HepG2 (cell line): Measurements from ENCODE around the gene GNAS. TPM values are rescaled to one million over a fixed set of nuclear protein-coding genes. Genes with fewer than 3 reads are reported as not detected.
A peak's percentile ranks its signal among the peaks of the same experiment; 100 is the strongest.

Source experiments
- AGO2 ChIP-seq: fragments of 200-400 bp; formaldehyde crosslinking; optimal IDR thresholded peaks from 2 replicates; pipeline ENCODE3; 2017; ENCODE audit warnings: mild to moderate bottlenecking, low read depth, low read length, moderate library complexity
- ARID4A ChIP-seq: sonication (generic); formaldehyde crosslinking; IDR thresholded peaks from 2 replicates; pipeline ENCODE4 v1.5.0; 2020; ENCODE audit warnings: mild to moderate bottlenecking, missing genetic modification reagents, borderline replicate concordance
- ATM ChIP-seq: fragments of 450-650 bp; IDR thresholded peaks from 2 replicates; pipeline ENCODE4 v1.7.1; 2017; ENCODE audit warnings: mild to moderate bottlenecking, borderline replicate concordance
- FIP1L1 ChIP-seq: fragments of 200-400 bp; formaldehyde crosslinking; IDR thresholded peaks from 2 replicates; pipeline ENCODE4 v1.6.1; 2018; ENCODE audit warnings: low read depth, mild to moderate bottlenecking, low read length, moderate library complexity, borderline replicate concordance; ENCODE audit not compliant: insufficient read depth
- FOXP1 ChIP-seq, 2 experiments: fragments of 450-650 bp in 1 of 2; IDR thresholded peaks; 2 replicates each; pipeline ENCODE4 v1.6.1; 2017 to 2018; ENCODE audit warnings: antibody characterized with exemption in 1 of 2
- IKZF4 ChIP-seq: sonication (generic); formaldehyde crosslinking; IDR thresholded peaks from 2 replicates; pipeline ENCODE4 v1.5.1; 2020; ENCODE audit warnings: borderline replicate concordance, mild to moderate bottlenecking, low read depth, missing genetic modification reagents; ENCODE audit errors: not compliant biosample characterization
- PAX8 ChIP-seq: sonication (generic); formaldehyde crosslinking; IDR thresholded peaks from 2 replicates; pipeline ENCODE4 v1.8.0; 2022; ENCODE audit warnings: mild to moderate bottlenecking, missing genetic modification reagents, borderline replicate concordance
- SNAI1 ChIP-seq: sonication (generic); formaldehyde crosslinking; IDR thresholded peaks from 2 replicates; pipeline ENCODE4 v1.5.0; 2020; ENCODE audit warnings: mild to moderate bottlenecking, missing genetic modification reagents, borderline replicate concordance
- SRSF4 ChIP-seq: fragments of 200-400 bp; formaldehyde crosslinking; IDR thresholded peaks from one replicate; pipeline ENCODE4 v1.6.1; 2018; ENCODE audit warnings: mild to moderate bottlenecking, low read depth, low read length, moderate library complexity; ENCODE audit not compliant: poor library complexity, severe bottlenecking
- TFAP4 ChIP-seq: sonication (generic); IDR thresholded peaks from 2 replicates; pipeline ENCODE4 v1.6.1; 2016; ENCODE audit warnings: low read depth, borderline replicate concordance
- ZNF350 ChIP-seq: sonication (generic); formaldehyde crosslinking; IDR thresholded peaks from 2 replicates; pipeline ENCODE4 v1.4.0; 2020; ENCODE audit warnings: mild to moderate bottlenecking, low read depth, missing genetic modification reagents, borderline replicate concordance
- ZNF670 ChIP-seq: sonication (generic); formaldehyde crosslinking; IDR thresholded peaks from 2 replicates; pipeline ENCODE4 v1.8.0; 2022; ENCODE audit warnings: mild to moderate bottlenecking, missing genetic modification reagents, borderline replicate concordance
- ZNF773 ChIP-seq: sonication (generic); formaldehyde crosslinking; IDR thresholded peaks from 2 replicates; pipeline ENCODE4 v1.4.0; 2020; ENCODE audit warnings: missing genetic modification reagents, borderline replicate concordance
- ZNF878 ChIP-seq: sonication (generic); formaldehyde crosslinking; IDR thresholded peaks from 2 replicates; pipeline ENCODE4 v1.8.1; 2023; ENCODE audit warnings: mild to moderate bottlenecking, missing genetic modification reagents, moderate library complexity
- ZSCAN25 ChIP-seq: sonication (generic); formaldehyde crosslinking; IDR thresholded peaks from 2 replicates; pipeline ENCODE4 v1.8.0; 2022; ENCODE audit warnings: mild to moderate bottlenecking, missing genetic modification reagents
- polyA plus RNA-seq, 8 experiments: library from polyadenylated mRNA; depleted of rRNA in 3 of 8; stranded (reverse) in 7 of 8; unstranded in 1 of 8; fragments of >200 nt; fragmentation: Illumina TruSeq in 4 of 8; extraction: Trizol in 4 of 8; gene quantifications; 2 replicates each; pipeline versions ENCODE4 v1.2.1 to v1.2.3, GENCODE V29; 2011 to 2016; ENCODE audit warnings: low read depth in 4 of 8, missing spikeins in 1 of 8, mixed read lengths in 1 of 8; ENCODE audit not compliant: insufficient read depth in 1 of 8
- total RNA-seq, 5 experiments: library from RNA; depleted of rRNA; stranded (reverse); fragments of >200 nt; fragmentation: Illumina TruSeq; extraction: Trizol; gene quantifications; 2 replicates each; pipeline ENCODE4 v1.2.3, GENCODE V29; 2016; ENCODE audit warnings: low read depth in 1 of 5

Gene GNAS
- total and polyA plus RNA-seq, 2 of the 13 experiments (the other 11 are each of a cell fraction or from before 2014, with no cell fraction given), result 407 to 1,008 TPM

- TF ChIP-seq ARID4A (CRISPR knock-in tag) (no peak), TFAP4 (no peak), PAX8 (no peak), ZNF773 (CRISPR knock-in tag) (no peak), FOXP1 (IDR thresholded peaks at IDR 0.05) (no peak), FOXP1 (CRISPR knock-in tag; IDR thresholded peaks at IDR 0.05) (no peak), SNAI1 (CRISPR knock-in tag) (no peak), AGO2 (no peak), FIP1L1 (no peak), ZSCAN25 (CRISPR knock-in tag) (no peak), SRSF4 (no peak), IKZF4 (CRISPR knock-in tag) (no peak), ZNF670 (CRISPR knock-in tag) (no peak), ZNF878 (CRISPR knock-in tag) (no peak), ATM (no peak), ZNF350 (peak; percentile 50; the same call in 1 of the 2 replicates)
These were observed 17.9 kb downstream of the GNAS start (continued) for GRCh38 chr20:58870293-58871014.
